ENCODE data around the gene DHX58. TPM values are rescaled to one million over a fixed set of nuclear protein-coding genes. Genes with fewer than 3 reads are reported as not detected.

DHX58 gene
- total RNA-seq, 6 donors from 2014 or later, result 15.8 to 56.6 (median 32.6) TPM

GRCh38 chr17:42101513-42102292 lies 10.8 kb downstream of the DHX58 start:
- no peak overlapping the region for H3K27ac ChIP-seq
- 48 to 79% methylated on average over 5 to 13 of the region's 14 CpGs for WGBS, 2 donors
- H3K4me3 ChIP-seq, result no peak overlapping the region
- H3K27me3 ChIP-seq, result peaks cover 0 to 12% (median 4%) of the 10 kb centered on the region in 4 donors
- peak; percentile 56 to 87 for ATAC-seq (ENCODE audit: low FRiP score in 2 of 2)
- peak in 1 of 2 donors; percentile 68 for DNase-seq
- TF ChIP-seq, protein P1, sequence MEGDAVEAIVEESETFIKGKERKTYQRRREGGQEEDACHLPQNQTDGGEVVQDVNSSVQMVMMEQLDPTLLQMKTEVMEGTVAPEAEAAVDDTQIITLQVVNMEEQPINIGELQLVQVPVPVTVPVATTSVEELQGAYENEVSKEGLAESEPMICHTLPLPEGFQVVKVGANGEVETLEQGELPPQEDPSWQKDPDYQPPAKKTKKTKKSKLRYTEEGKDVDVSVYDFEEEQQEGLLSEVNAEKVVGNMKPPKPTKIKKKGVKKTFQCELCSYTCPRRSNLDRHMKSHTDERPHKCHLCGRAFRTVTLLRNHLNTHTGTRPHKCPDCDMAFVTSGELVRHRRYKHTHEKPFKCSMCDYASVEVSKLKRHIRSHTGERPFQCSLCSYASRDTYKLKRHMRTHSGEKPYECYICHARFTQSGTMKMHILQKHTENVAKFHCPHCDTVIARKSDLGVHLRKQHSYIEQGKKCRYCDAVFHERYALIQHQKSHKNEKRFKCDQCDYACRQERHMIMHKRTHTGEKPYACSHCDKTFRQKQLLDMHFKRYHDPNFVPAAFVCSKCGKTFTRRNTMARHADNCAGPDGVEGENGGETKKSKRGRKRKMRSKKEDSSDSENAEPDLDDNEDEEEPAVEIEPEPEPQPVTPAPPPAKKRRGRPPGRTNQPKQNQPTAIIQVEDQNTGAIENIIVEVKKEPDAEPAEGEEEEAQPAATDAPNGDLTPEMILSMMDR (IDR thresholded peaks at IDR 0.05), result peak; percentile 72 to 88 (median 80)
- no peak for TF ChIP-seq EP300 (IDR thresholded peaks at IDR 0.05)
- peaks cover 0 to 30% (median 15%) of the 10 kb centered on the region in 4 donors for H3K36me3 ChIP-seq
- peaks cover 7 to 12% (median 10%) of the 10 kb centered on the region in 4 donors for H3K4me1 ChIP-seq
- H3K9me3 ChIP-seq, result no peaks in the 10 kb centered on the region

DNA sequence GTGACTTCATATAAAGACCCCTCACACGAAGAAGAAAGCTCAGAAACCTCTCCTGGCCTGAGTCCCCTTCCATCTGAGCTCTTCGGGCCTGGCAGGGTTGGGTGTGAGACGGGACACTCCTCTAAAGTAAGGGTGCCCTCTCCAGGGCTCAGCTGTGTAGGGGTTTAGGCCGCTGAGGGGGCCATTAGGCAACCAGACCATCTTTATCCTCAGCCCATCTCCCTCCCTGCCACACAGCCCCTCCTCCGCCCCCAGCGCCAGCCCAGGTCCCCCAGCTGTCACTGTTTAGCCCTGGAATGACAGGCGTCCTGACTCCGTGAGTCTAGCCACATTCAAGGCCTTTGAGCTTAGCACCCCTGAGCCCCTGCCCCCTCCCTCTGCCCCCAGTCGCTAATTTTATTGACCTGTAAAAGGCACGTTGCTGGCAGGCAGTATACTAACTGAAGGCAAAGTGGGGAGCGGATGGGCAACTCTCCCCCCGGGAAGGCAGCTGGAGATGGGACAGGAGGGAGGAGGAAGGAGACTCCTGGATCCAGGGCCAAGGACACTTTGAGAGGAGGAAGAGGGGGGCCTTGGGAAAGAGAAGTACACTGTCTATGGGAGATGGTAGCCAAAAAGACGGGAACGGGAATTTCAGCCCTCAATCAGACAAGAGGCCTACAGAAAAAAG lies 13.6 kb downstream of the DHX58 start:
- 68 to 71% methylated on average over 11 to 14 of the region's 14 CpGs for WGBS, 2 donors
- H3K4me1 ChIP-seq, result peaks cover 7 to 12% (median 10%) of the 10 kb centered on the region in 4 donors
- H3K4me3 ChIP-seq, result peak overlapping the region in 1 of 4 donors; percentile 17
- TF ChIP-seq EP300 (IDR thresholded peaks at IDR 0.05) (no peak), POLR2AphosphoS5 (IDR thresholded peaks at IDR 0.05) (no peak), POLR2A (IDR thresholded peaks at IDR 0.05) (no peak)
- TF ChIP-seq, protein P1 (IDR thresholded peaks at IDR 0.05), result no peak
- DNase-seq, result no peak
- ATAC-seq (ENCODE audit: low FRiP score in 2 of 2), result no peak
- H3K27me3 ChIP-seq, result peaks cover 0 to 12% (median 4%) of the 10 kb centered on the region in 4 donors
- no peak overlapping the region for H3K27ac ChIP-seq
- H3K9me3 ChIP-seq, result no peaks in the 10 kb centered on the region
- peaks cover 0 to 10% (median 4%) of the 10 kb centered on the region in 4 donors for H3K36me3 ChIP-seq

DNA sequence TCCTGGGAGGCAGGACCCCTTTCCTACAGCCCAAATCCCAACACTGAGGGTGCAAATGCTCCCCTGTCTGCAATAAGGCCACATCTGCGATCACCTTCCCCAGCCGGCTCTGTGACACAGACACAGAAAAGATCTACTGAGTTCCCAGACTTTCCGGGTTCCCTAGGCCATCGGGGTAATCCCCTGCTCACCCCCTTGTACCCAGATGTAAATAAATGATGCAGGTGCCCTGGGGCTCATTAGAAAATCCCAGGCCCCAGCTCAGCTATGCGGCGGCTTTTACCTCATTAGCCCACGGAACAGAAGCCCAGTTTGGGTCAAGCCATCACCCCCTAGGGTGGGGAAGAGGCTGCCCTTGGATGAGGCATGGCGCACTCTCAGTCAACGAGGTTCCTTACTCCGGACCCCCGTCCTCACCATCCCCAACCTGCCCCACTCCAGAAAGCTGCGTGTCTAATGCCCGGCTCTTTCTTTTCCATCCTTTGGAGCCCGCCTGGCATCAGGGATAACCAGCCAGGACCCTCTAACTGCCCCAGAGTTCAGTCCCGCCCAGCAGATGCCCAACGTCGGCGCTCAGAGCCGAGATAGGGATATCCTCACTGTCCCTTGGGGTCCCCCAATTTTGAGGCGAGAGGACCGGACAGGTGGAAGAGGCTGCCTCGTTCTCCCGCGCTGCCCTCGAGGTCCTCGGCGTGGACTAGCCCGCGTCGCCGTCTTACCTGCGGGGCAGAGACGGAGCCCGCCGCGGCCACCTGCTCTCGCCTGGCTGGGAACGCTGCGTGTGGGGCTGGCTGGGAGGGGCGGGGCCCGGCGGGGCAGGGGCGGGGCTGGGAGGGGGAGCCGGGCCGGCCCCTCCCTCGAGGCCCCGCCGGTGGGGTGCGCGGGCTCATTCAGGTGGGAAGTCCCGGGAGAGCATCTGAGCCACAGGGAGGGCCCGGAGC lies 14.6 kb downstream of the DHX58 start, which contains the start of gene ZNF385C:
Gene ZNF385C (minus strand): TSS at position 783 of the 941 bp plus-strand sequence. CDS start 35,417 bp downstream, outside the sequence.
- Histone ChIP-seq H3K36me3 (peaks cover 0 to 1% (median 0%) of the 10 kb centered on the region in 4 donors), H3K27ac (no peak within 1 kb of the TSS), H3K9me3 (no peaks in the 10 kb centered on the region), H3K4me3 (peak within 1 kb of the TSS in 3 of 4 donors; percentile 9 to 17 (median 10)), H3K27me3 (peaks cover 0 to 12% (median 4%) of the 10 kb centered on the region in 4 donors), H3K4me1 (peaks cover 7 to 12% (median 10%) of the 10 kb centered on the region in 4 donors)
- WGBS, 2 donors, result 4 to 21% methylated on average over 5 to 26 of the region's 52 CpGs
- ATAC-seq (ENCODE audit: low FRiP score in 2 of 2) (peak in 1 of 2 donors; percentile 19), DNase-seq (peak in 1 of 2 donors; percentile 90)
- TF ChIP-seq EP300 (IDR thresholded peaks at IDR 0.05) (no peak), POLR2AphosphoS5 (IDR thresholded peaks at IDR 0.05) (no peak), POLR2A (IDR thresholded peaks at IDR 0.05) (no peak)
- TF ChIP-seq, protein P1 (IDR thresholded peaks at IDR 0.05), result no peak

- Histone ChIP-seq H3K4me1 (peaks cover 7 to 9% (median 9%) of the 10 kb centered on the region in 4 donors), H3K9me3 (no peaks in the 10 kb centered on the region), H3K36me3 (no peaks in the 10 kb centered on the region), H3K27ac (no peak overlapping the region), H3K27me3 (peaks cover 0 to 12% (median 4%) of the 10 kb centered on the region in 4 donors), H3K4me3 (no peak overlapping the region)
- no peak for DNase-seq
- TF ChIP-seq EP300 (IDR thresholded peaks at IDR 0.05) (no peak), POLR2AphosphoS5 (IDR thresholded peaks at IDR 0.05) (no peak), POLR2A (IDR thresholded peaks at IDR 0.05) (no peak)
- TF ChIP-seq, protein P1 (IDR thresholded peaks at IDR 0.05), result no peak
- no peak for ATAC-seq (ENCODE audit: low FRiP score in 2 of 2)
- WGBS, 2 donors, result 58 to 75% methylated on average over 6 to 8 of the region's 8 CpGs
These were observed 16.0 kb downstream of the DHX58 start for GRCh38 chr17:42096360-42097111.
